ENCODE results near the gene TJAP1.

The TJAP1 gene

GRCh38 chr6:43488667-43489276 is 11.4 kb downstream of the TJAP1 start:
- no peak for TF ChIP-seq GATA3 (IDR thresholded peaks at IDR 0.05; ENCODE audit: low read depth, low read length)
- no peak for TF ChIP-seq GATA2 (IDR thresholded peaks at IDR 0.05; ENCODE audit: low read depth, low read length)

- TF ChIP-seq GATA3 (IDR thresholded peaks at IDR 0.05; ENCODE audit: low read depth, low read length), result no peak
- TF ChIP-seq GATA2 (IDR thresholded peaks at IDR 0.05; ENCODE audit: low read depth, low read length), result no peak
These were observed 12.1 kb downstream of the TJAP1 start for GRCh38 chr6:43489277-43490072.

DNA sequence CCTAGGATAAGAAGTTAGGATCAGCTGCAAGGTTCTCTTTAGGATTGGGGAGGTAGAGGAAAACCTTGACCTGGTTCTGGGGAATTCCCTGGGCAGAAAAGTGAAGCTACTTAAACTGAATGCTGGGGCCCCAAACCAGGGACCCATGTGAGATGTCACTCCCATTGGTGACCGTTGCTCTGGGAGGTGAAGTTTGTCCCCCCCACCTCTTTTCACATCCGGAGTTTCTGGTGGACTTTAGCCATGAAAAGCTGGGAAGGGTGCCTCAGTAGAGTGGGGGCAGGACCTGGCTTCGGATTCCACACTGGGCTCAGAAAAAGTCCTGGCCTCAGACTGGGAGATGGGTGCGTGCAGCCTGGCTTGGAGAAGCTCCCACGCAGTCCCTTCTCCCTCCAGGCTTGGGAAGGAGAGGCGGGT is 13.2 kb downstream of the TJAP1 start:
- TF ChIP-seq GATA3 (IDR thresholded peaks at IDR 0.05; ENCODE audit: low read depth, low read length) (no peak), GATA2 (IDR thresholded peaks at IDR 0.05; ENCODE audit: low read depth, low read length) (no peak)

DNA sequence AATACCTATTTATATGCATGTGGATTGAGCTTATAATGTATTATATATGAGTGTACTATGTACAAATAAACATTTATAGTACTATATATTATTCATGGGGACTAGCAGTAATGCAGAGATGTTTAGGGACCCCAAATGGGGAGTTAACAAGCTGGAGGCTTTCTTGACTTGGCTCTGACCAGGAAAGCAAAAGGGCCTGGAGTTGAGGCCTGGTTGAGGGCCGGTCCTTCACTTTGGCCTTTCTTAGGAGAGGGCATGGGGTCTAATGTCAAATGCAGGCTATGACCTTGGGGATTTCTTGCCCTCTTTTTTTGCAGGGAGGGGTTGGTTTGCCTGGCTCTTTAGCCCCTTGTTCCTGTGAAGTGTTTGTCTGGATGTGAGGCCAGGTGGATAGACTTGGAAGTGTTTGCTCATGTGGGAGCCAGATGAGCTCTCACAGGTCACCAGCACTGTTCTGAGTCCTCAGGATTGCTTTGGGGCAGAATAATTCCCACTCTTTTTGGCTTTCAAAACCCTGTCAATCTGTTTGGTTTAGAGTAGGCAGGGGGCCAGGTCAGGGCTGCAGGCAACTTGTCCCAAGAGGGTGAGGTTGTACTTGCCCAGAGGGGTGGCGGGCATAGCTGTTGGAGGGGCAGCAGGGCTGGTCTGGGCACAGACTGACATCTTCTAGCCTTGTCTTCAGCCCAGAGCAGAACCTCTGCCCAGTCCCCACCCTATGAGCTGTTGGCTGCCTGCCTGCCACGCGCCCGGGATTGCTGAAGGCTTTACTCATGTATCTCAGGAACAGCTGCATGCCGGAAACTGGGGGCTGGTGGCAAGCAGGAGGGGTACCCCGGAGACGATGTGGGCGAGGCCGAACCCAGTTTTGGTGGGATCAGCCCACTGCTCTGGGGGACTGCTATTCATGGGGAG is 14.6 kb downstream of the TJAP1 start:
- TF ChIP-seq GATA3 (IDR thresholded peaks at IDR 0.05; ENCODE audit: low read depth, low read length) (no peak), GATA2 (IDR thresholded peaks at IDR 0.05; ENCODE audit: low read depth, low read length) (no peak)

DNA sequence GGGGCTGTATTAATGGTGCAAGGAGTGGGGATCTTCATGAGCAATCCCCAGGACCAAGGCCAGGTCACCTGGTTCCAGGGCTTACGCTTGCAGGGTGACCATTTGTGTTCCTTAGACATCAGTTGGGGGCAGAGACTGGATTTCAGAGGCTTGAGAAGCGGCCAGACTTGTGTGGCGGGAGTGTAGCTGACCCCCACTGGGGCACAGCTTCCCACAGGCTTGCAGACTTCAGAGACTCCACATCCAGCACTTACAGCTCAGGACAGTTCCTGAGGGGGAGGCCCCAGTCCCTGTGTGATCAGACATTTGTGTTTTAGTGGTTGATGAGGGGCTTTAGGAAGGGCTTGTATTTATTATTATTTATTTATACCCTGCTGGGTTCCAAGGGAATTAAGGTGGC is 15.3 kb downstream of the TJAP1 start:
- TF ChIP-seq GATA3 (IDR thresholded peaks at IDR 0.05; ENCODE audit: low read depth, low read length) (no peak), GATA2 (IDR thresholded peaks at IDR 0.05; ENCODE audit: low read depth, low read length) (no peak)

GRCh38 chr6:43493230-43493629 is 15.9 kb downstream of the TJAP1 start:
- TF ChIP-seq GATA3 (IDR thresholded peaks at IDR 0.05; ENCODE audit: low read depth, low read length) (no peak), GATA2 (IDR thresholded peaks at IDR 0.05; ENCODE audit: low read depth, low read length) (no peak)

DNA sequence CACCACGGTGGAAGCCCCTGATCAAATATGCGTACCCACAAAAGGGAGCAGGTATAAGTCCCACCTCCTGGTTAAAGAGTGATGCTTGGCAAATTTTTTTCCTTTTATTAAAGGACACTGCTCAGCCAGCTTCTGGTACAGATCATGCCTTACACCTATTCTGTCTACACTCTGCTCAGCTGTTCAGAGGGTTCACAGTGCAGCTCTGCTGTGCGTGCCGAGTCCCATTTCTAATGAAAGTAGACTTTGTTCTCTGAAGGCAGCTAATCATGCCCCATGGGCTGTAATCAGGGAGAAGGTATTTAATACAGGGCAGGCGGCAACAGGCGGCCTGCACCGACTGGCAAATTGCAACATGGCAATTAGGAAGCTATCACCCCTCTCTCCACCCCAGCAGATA is 16.5 kb downstream of the TJAP1 start:
- TF ChIP-seq GATA3 (IDR thresholded peaks at IDR 0.05; ENCODE audit: low read depth, low read length) (no peak), GATA2 (IDR thresholded peaks at IDR 0.05; ENCODE audit: low read depth, low read length) (no peak)

DNA sequence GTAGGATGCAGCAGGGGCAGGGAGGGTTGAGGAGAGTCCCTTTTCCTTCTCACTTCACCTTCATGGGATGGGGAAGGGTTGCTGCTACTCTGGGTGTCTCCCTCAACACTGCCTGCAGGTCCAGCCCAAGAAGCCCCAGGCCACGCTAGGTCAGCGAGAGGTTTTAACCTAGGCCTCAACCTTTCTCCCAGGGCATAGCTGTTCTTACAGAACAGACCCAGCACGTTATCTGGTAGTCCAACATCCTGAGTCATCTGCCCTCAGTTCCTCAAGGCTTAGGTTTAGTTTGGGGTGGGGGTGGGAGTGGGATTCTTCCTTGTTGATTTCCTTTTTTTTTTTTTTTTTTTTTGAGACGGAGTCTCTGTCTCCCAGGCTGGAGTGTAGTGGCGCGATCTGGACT is 17.0 kb downstream of the TJAP1 start:
- TF ChIP-seq GATA3 (IDR thresholded peaks at IDR 0.05; ENCODE audit: low read depth, low read length) (no peak), GATA2 (IDR thresholded peaks at IDR 0.05; ENCODE audit: low read depth, low read length) (no peak)

- TF ChIP-seq GATA2 (IDR thresholded peaks at IDR 0.05; ENCODE audit: low read depth, low read length) (no peak), GATA3 (IDR thresholded peaks at IDR 0.05; ENCODE audit: low read depth, low read length) (no peak)
These were observed 17.4 kb downstream of the TJAP1 start for GRCh38 chr6:43494766-43495165.

DNA sequence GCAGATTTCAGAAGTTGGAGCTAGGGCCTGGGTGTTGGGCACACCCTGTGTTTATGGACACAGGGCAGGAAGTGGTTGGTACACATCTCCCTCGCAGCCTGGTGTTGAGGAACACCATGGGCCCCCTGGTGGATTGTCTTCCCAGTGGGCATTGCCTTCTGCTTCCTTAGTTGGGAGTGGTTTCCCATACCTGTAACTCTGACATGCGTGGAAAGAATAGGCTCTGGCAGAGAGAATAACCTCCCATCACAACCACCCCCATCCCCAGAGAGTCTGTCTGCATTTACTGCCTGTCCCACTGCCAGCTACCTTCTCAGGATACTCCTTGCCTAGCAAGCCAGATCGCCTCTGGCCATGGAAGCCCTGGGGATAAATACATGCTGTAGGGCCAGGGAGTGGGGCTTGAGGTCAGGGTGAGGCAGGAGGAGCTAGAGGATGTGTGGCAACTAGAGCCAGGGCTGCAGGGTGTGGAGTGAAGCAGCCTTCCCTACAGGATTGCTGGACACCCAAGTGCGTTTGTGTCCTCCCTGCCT is 18.1 kb downstream of the TJAP1 start:
- TF ChIP-seq GATA2 (IDR thresholded peaks at IDR 0.05; ENCODE audit: low read depth, low read length), result no peak
- no peak for TF ChIP-seq GATA3 (IDR thresholded peaks at IDR 0.05; ENCODE audit: low read depth, low read length)

GRCh38 chr6:43496370-43497128 is 19.2 kb downstream of the TJAP1 start:
- TF ChIP-seq GATA3 (IDR thresholded peaks at IDR 0.05; ENCODE audit: low read depth, low read length) (no peak), GATA2 (IDR thresholded peaks at IDR 0.05; ENCODE audit: low read depth, low read length) (no peak)

GRCh38 chr6:43497129-43497396 is 19.7 kb downstream of the TJAP1 start:
- no peak for TF ChIP-seq GATA3 (IDR thresholded peaks at IDR 0.05; ENCODE audit: low read depth, low read length)
- TF ChIP-seq GATA2 (IDR thresholded peaks at IDR 0.05; ENCODE audit: low read depth, low read length), result no peak

DNA sequence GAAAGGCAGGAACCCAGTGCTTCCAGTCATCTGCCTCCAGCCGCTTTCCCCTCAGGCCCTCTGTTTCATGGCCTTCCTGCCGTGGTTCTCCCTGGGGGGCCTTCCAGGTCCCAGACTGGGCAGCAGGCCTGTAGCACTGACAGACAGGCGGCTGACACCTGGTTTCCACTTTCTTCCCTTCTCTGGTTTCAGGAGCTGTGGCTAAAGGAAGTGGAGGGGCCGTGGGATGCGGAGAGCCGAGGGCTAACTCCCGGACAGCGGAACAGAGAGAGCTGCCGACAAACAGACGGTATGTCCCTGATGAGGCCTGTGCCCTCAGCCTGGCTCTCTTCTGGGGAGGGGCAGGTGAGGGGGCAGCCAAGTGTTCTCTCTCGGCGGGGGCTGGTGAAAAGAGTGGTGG is 20.3 kb downstream of the TJAP1 start:
- TF ChIP-seq GATA3 (IDR thresholded peaks at IDR 0.05; ENCODE audit: low read depth, low read length) (no peak), GATA2 (IDR thresholded peaks at IDR 0.05; ENCODE audit: low read depth, low read length) (no peak)
